ENCODE measurements around the gene GPR65.

- no peak for TF ChIP-seq CTCF (IDR thresholded peaks at IDR 0.05; ENCODE audit: insufficient read depth, low read length)
- TF ChIP-seq REST (IDR thresholded peaks at IDR 0.05; ENCODE audit: insufficient replicate concordance, low read depth): no peak
Measured at GRCh38 chr14:88049266-88049665, 44.3 kb downstream of the GPR65 start.
